Tibial nerve (tissue), 3 donors: ENCODE measurements around the gene LELP1.
"Not testable (repeated sequence)": the region's sequence is repeated elsewhere in the genome, so short reads cannot be mapped to it uniquely, and the experiment has no call there.

Experiments used
- CTCF ChIP-seq, 5 experiments: fragments of 200-600 bp in 3 of 5; fragments of 450-650 bp in 2 of 5; sonication (generic) in 3 of 5; IDR thresholded peaks; one replicate each; pipeline ENCODE4 v1.5.1; 2016 to 2019; ENCODE audit warnings: antibody characterized with exemption in 5 of 5, mild to moderate bottlenecking in 3 of 5, moderate library complexity in 2 of 5
- POLR2A ChIP-seq, 2 donors: fragments of 450-650 bp; IDR thresholded peaks; one replicate each; pipeline ENCODE4 v1.6.1; 2017; ENCODE audit warnings: antibody characterized with exemption in 2 of 2, mild to moderate bottlenecking in 2 of 2, moderate library complexity in 2 of 2

GRCh38 chr1:153223040-153223891 lies 20.0 kb downstream of the LELP1 start:
- TF ChIP-seq POLR2A (IDR thresholded peaks at IDR 0.05), result not testable (repeated sequence)
- peak; percentile 53 to 64 (median 57) for TF ChIP-seq CTCF (IDR thresholded peaks at IDR 0.05)
